Immature natural killer cell (primary cell): ENCODE results near the gene NRN1L. TPM values are rescaled to one million over a fixed set of nuclear protein-coding genes. Genes with fewer than 3 reads are reported as not detected.

Experiments
- DNase-seq, 3 donors: peaks; one replicate each; pipeline ENCODE4 v3.0.0; 2022; ENCODE audit warnings: mixed read lengths in 1 of 3
- H3K27ac Mint-ChIP-seq, 6 donors: one replicate each; pipeline ENCODE4 v1.8.0; 2020; ENCODE audit warnings: mixed read lengths in 6 of 6, mild to moderate bottlenecking in 5 of 6, inconsistent platforms in 4 of 6, moderate library complexity in 3 of 6
- H3K27me3 Mint-ChIP-seq, 3 donors: one replicate each; pipeline ENCODE4 v1.8.0; 2020 to 2021; ENCODE audit warnings: low read depth in 3 of 3, mild to moderate bottlenecking in 3 of 3, mixed read lengths in 3 of 3, moderate library complexity in 3 of 3, inconsistent platforms in 1 of 3
- H3K36me3 Mint-ChIP-seq, 3 donors: one replicate each; pipeline ENCODE4 v1.8.0; 2020; ENCODE audit warnings: mixed read lengths in 3 of 3, inconsistent platforms in 2 of 3, mild to moderate bottlenecking in 2 of 3
- H3K4me1 Mint-ChIP-seq, 2 donors: one replicate each; pipeline ENCODE4 v1.8.0; 2020; ENCODE audit warnings: inconsistent platforms in 2 of 2, mild to moderate bottlenecking in 2 of 2, mixed read lengths in 2 of 2, moderate library complexity in 1 of 2
- H3K4me3 Mint-ChIP-seq, 5 donors: one replicate each; pipeline ENCODE4 v1.8.0; 2020; ENCODE audit warnings: mild to moderate bottlenecking in 5 of 5, mixed read lengths in 5 of 5, inconsistent platforms in 3 of 5, moderate library complexity in 3 of 5
- H3K9me3 Mint-ChIP-seq, 6 donors: one replicate each; pipeline ENCODE4 v1.8.0; 2020; ENCODE audit warnings: mild to moderate bottlenecking in 6 of 6, mixed read lengths in 6 of 6, inconsistent platforms in 4 of 6, moderate library complexity in 3 of 6
- polyA plus RNA-seq, 3 donors: library from polyadenylated mRNA; unstranded; fragments of 300-500 nt; fragmentation: Illumina TruSeq; gene quantifications; one replicate each; pipeline ENCODE4 v1.2.3, GENCODE V29; 2021

Gene NRN1L
- polyA plus RNA-seq, 3 donors from 2014 or later: 0.91 TPM; not detected in 2

GRCh38 chr16:67880584-67880983 lies 4.1 kb upstream of the NRN1L start:
- peaks cover 5 to 8% of the 10 kb centered on the region in 2 donors for H3K4me1 Mint-ChIP-seq
- no peaks in the 10 kb centered on the region for H3K9me3 Mint-ChIP-seq
- H3K36me3 Mint-ChIP-seq: peaks cover 3 to 34% (median 10%) of the 10 kb centered on the region in 3 donors
- peaks cover 0 to 2% (median 0%) of the 10 kb centered on the region in 3 donors for H3K27me3 Mint-ChIP-seq
- H3K27ac Mint-ChIP-seq: no peak overlapping the region
- no peak overlapping the region for H3K4me3 Mint-ChIP-seq
- DNase-seq: no peak

DNA sequence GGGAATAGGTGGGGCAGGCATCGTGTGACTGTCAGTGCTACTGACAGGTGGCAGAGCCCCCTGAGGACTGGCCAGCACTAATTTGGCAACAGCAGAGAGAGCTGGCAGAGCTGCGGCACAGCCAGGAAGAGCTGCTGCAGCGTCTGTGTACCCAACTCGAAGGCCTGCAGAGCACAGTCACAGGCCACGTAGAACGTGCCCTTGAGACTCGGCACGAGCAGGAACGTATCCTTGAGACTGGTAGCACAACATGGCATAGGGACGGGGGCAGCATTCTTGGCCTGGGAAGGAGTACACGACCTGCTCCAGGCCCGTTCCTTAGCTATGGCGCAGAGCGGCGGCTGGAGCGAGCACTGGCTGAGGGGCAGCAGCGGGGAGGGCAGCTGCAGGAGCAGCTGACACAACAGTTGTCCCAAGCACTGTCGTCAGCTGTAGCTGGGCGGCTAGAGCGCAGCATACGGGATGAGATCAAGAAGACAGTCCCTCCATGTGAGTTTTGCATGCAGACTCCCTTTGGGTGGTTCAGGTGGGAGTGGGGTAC lies 3.0 kb upstream of the NRN1L start:
- DNase-seq: no peak
- no peaks in the 10 kb centered on the region for H3K4me1 Mint-ChIP-seq
- no peaks in the 10 kb centered on the region for H3K9me3 Mint-ChIP-seq
- peak overlapping the region in 1 of 6 donors; percentile 30 for H3K27ac Mint-ChIP-seq
- no peak overlapping the region for H3K4me3 Mint-ChIP-seq
- H3K36me3 Mint-ChIP-seq: peaks cover 3 to 34% (median 13%) of the 10 kb centered on the region in 3 donors
- peaks cover 0 to 2% (median 0%) of the 10 kb centered on the region in 3 donors for H3K27me3 Mint-ChIP-seq

- no peak overlapping the region for H3K27ac Mint-ChIP-seq
- no peaks in the 10 kb centered on the region for H3K9me3 Mint-ChIP-seq
- peaks cover 0 to 2% (median 0%) of the 10 kb centered on the region in 3 donors for H3K27me3 Mint-ChIP-seq
- no peak overlapping the region for H3K4me3 Mint-ChIP-seq
- no peak for DNase-seq
- H3K36me3 Mint-ChIP-seq: peaks cover 3 to 32% (median 15%) of the 10 kb centered on the region in 3 donors
- no peaks in the 10 kb centered on the region for H3K4me1 Mint-ChIP-seq
Measured at GRCh38 chr16:67882374-67883145, 2.1 kb upstream of the NRN1L start.

- H3K27me3 Mint-ChIP-seq: peaks cover 0 to 2% (median 0%) of the 10 kb centered on the region in 3 donors
- no peak overlapping the region for H3K4me3 Mint-ChIP-seq
- H3K27ac Mint-ChIP-seq: peak overlapping the region in 2 of 6 donors; percentile 29 to 64
- H3K36me3 Mint-ChIP-seq: peaks cover 0 to 28% (median 15%) of the 10 kb centered on the region in 3 donors
- no peaks in the 10 kb centered on the region for H3K9me3 Mint-ChIP-seq
- no peaks in the 10 kb centered on the region for H3K4me1 Mint-ChIP-seq
- no peak for DNase-seq
Measured at GRCh38 chr16:67883146-67883871, 1.4 kb upstream of the NRN1L start.

GRCh38 chr16:67883872-67884261 lies 818 bp upstream of the NRN1L start:
- Mint-ChIP-seq H3K27ac (no peak overlapping the region), H3K36me3 (peaks cover 0 to 28% (median 15%) of the 10 kb centered on the region in 3 donors), H3K27me3 (peaks cover 0 to 2% (median 0%) of the 10 kb centered on the region in 3 donors), H3K4me1 (no peaks in the 10 kb centered on the region), H3K4me3 (no peak overlapping the region), H3K9me3 (no peaks in the 10 kb centered on the region)
- peak; percentile 60 to 70 (median 65) for DNase-seq

GRCh38 chr16:67885545-67885944 lies 860 bp downstream of the NRN1L start:
- Mint-ChIP-seq H3K4me1 (no peaks in the 10 kb centered on the region), H3K27ac (no peak overlapping the region), H3K4me3 (no peak overlapping the region), H3K9me3 (no peaks in the 10 kb centered on the region), H3K27me3 (peaks cover 0 to 2% (median 0%) of the 10 kb centered on the region in 3 donors), H3K36me3 (peaks cover 0 to 17% (median 10%) of the 10 kb centered on the region in 3 donors)
- no peak for DNase-seq

DNA sequence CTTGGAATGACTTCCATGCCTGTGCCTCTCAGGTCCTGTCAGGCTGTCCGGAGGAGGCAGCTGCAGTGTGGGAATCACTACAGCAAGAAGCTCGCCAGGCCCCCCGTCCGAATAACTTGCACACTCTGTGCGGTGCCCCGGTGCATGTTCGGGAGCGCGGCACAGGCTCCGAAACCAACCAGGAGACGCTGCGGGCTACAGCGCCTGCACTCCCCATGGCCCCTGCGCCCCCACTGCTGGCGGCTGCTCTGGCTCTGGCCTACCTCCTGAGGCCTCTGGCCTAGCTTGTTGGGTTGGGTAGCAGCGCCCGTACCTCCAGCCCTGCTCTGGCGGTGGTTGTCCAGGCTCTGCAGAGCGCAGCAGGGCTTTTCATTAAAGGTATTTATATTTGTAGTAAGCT lies 1.3 kb downstream of the NRN1L start:
- no peak overlapping the region for H3K27ac Mint-ChIP-seq

DNA sequence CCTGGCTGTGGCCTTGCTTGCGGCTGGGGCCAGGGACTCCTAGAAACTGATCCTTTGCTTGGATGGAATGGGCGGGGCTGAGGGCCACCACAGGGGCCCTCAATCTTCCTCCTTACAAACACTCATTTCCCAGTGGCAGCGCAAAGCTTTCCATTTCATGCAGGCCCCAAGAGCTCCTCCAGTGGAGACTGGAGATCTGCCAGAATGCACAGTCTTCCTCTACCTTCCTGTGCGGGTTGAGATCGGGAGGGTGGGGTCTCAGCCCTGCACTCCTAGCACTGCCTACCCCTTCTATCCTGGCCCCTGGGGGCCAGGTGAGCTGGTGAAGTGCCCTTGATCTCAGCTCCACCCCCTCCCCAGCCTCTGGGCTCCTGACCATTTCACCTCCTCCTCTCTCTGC lies 1.7 kb downstream of the NRN1L start:
- no peaks in the 10 kb centered on the region for H3K4me1 Mint-ChIP-seq
- no peak overlapping the region for H3K4me3 Mint-ChIP-seq
- H3K27ac Mint-ChIP-seq: no peak overlapping the region
- peaks cover 0 to 2% (median 0%) of the 10 kb centered on the region in 3 donors for H3K27me3 Mint-ChIP-seq
- no peaks in the 10 kb centered on the region for H3K9me3 Mint-ChIP-seq
- peaks cover 0 to 17% (median 10%) of the 10 kb centered on the region in 3 donors for H3K36me3 Mint-ChIP-seq
- DNase-seq: no peak

More for the DNA sequence above, 1.3 kb downstream of the NRN1L start:
- Mint-ChIP-seq H3K27me3 (peaks cover 0 to 2% (median 0%) of the 10 kb centered on the region in 3 donors), H3K36me3 (peaks cover 0 to 17% (median 10%) of the 10 kb centered on the region in 3 donors), H3K4me1 (no peaks in the 10 kb centered on the region), H3K4me3 (no peak overlapping the region), H3K9me3 (no peaks in the 10 kb centered on the region)
- no peak for DNase-seq

DNA sequence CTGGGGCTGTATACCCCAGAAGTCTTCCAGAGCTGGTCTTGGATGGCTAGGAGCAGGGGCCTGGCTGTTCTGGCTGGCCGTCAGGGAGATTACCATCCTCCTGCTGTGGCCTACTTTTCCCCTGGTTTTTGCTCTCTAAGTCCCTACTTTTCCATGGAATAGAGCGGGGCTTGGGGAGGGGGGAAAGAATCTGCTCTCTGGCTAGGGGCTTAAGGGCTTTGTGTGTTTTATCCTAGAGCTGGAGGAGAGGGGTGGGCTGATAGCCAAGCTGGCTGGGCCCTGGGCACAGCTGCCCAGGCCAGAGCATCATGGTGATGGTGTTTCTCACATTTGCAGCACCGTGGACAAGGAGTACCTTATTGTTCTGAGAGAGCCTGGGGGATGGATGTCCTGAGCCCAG lies 3.6 kb downstream of the NRN1L start:
- Mint-ChIP-seq H3K27ac (no peak overlapping the region), H3K4me3 (no peak overlapping the region)

GRCh38 chr16:67892375-67892774 lies 7.7 kb downstream of the NRN1L start:
- Mint-ChIP-seq H3K36me3 (no peaks in the 10 kb centered on the region), H3K27ac (peak overlapping the region; percentile 93 to 96 (median 94)), H3K4me3 (peak overlapping the region; percentile 89 to 96 (median 93))

More for the DNA sequence above, 3.6 kb downstream of the NRN1L start:
- Mint-ChIP-seq H3K9me3 (no peaks in the 10 kb centered on the region), H3K27me3 (no peaks in the 10 kb centered on the region), H3K36me3 (peaks cover 0 to 6% (median 5%) of the 10 kb centered on the region in 3 donors), H3K4me1 (peaks cover 7 to 10% of the 10 kb centered on the region in 2 donors)
- DNase-seq: no peak

GRCh38 chr16:67892899-67893742 lies 8.4 kb downstream of the NRN1L start, which contains the start of gene PSKH1:
PSKH1 (plus strand) TSS chr16:67893254; CDS start chr16:67908750, 15,496 bp downstream.
- H3K27me3 Mint-ChIP-seq: peaks cover 0 to 2% (median 0%) of the 10 kb centered on the region in 3 donors
- no peaks in the 10 kb centered on the region for H3K9me3 Mint-ChIP-seq
- peak; percentile 87 to 91 (median 91) for DNase-seq
- H3K27ac Mint-ChIP-seq: peak within 1 kb of the TSS; percentile 93 to 98 (median 95)
- H3K4me1 Mint-ChIP-seq: peaks cover 38% of the 10 kb centered on the region in 2 donors
- H3K36me3 Mint-ChIP-seq: no peaks in the 10 kb centered on the region
- peak within 1 kb of the TSS; percentile 89 to 96 (median 93) for H3K4me3 Mint-ChIP-seq

More at GRCh38 chr16:67892375-67892774, 7.7 kb downstream of the NRN1L start:
- DNase-seq: no peak
- Mint-ChIP-seq H3K4me1 (peaks cover 37% of the 10 kb centered on the region in 2 donors), H3K9me3 (no peaks in the 10 kb centered on the region), H3K27me3 (peaks cover 0 to 2% (median 0%) of the 10 kb centered on the region in 3 donors)

- peak overlapping the region; percentile 89 to 95 (median 93) for H3K4me3 Mint-ChIP-seq
- no peak for DNase-seq
- peaks cover 0 to 2% (median 0%) of the 10 kb centered on the region in 3 donors for H3K27me3 Mint-ChIP-seq
- H3K27ac Mint-ChIP-seq: peak overlapping the region; percentile 93 to 98 (median 95)
- H3K36me3 Mint-ChIP-seq: no peaks in the 10 kb centered on the region
- H3K4me1 Mint-ChIP-seq: peaks cover 38 to 40% of the 10 kb centered on the region in 2 donors
- H3K9me3 Mint-ChIP-seq: no peaks in the 10 kb centered on the region
Measured at GRCh38 chr16:67893743-67894399, 9.2 kb downstream of the NRN1L start.
